GM18502 (cell line): ENCODE data around the gene C4B.

Experiments used
- ATAC-seq: cut with Tn5 transposase; IDR thresholded peaks from one replicate; pipeline ENCODE4 v1.9.1; 2021; ENCODE audit warnings: mild to moderate bottlenecking; ENCODE audit not compliant: unreplicated experiment, poor library complexity

C4B gene

GRCh38 chr6:32074996-32075532 is 60.5 kb downstream of the C4B start:
- ATAC-seq: no peak

- no peak for ATAC-seq
These were observed 61.2 kb downstream of the C4B start for GRCh38 chr6:32075781-32076180.

- no peak for ATAC-seq
These were observed 61.8 kb downstream of the C4B start for GRCh38 chr6:32076321-32076809.

GRCh38 chr6:32079566-32080290 is 65.1 kb downstream of the C4B start:
- ATAC-seq: no peak

GRCh38 chr6:32081168-32081990 is 66.8 kb downstream of the C4B start:
- no peak for ATAC-seq

GRCh38 chr6:32082478-32082877 is 67.9 kb downstream of the C4B start:
- ATAC-seq: no peak

- no peak for ATAC-seq
These were observed 68.3 kb downstream of the C4B start for GRCh38 chr6:32082935-32083334.

- no peak for ATAC-seq
These were observed 69.5 kb downstream of the C4B start for GRCh38 chr6:32083812-32084768.

GRCh38 chr6:32084780-32085179 is 70.2 kb downstream of the C4B start:
- no peak for ATAC-seq
